Measurements from ENCODE around the gene PTCH1.

Gene PTCH1

DNA sequence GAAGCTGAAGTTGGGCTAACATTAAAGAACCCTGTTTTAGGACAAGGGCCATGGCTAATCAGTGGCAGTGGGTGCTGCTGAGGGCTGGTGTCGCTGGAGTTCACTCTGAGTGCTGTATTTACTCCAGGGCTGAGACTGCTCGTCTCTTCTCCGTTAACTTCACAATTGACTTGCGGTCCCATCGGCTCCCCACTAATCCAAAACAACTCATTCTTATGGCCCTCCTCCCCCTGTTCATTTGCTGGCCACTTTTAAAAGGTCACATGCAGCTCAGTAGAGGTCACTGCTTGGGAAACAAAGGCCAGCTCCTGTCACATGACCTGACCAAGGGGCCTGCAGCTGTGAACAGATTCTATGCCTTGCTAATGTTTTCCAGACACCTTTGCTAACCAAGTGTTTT, 38.4 kb downstream of the PTCH1 start:
- no peak overlapping the region for H2AFZ ChIP-seq (ENCODE audit: low read length)
- H3K9me3 ChIP-seq (replicated peaks; ENCODE audit: insufficient read depth, low read length), result no peaks in the 10 kb centered on the region
- H3F3A ChIP-seq (ENCODE audit: insufficient read depth, low read length), result no peaks in the 10 kb centered on the region
- H3K4me1 ChIP-seq (ENCODE audit: low read length), result no peaks in the 10 kb centered on the region
- H3K36me3 ChIP-seq (replicated peaks; ENCODE audit: insufficient read depth, low read length), result peaks cover 20% of the 10 kb centered on the region
- H3K9me2 ChIP-seq (replicated peaks; ENCODE audit: insufficient read depth, low read length), result no peaks in the 10 kb centered on the region
- no peak overlapping the region for H3K27ac ChIP-seq (ENCODE audit: low read length)
- peaks cover 22% of the 10 kb centered on the region for H3K79me2 ChIP-seq (ENCODE audit: low read length)
- no peak overlapping the region for H3K4me2 ChIP-seq (ENCODE audit: low read depth, low read length)
- no peaks in the 10 kb centered on the region for H4K20me1 ChIP-seq (ENCODE audit: insufficient read depth, low read length)
- no peak overlapping the region for H3K4me3 ChIP-seq (ENCODE audit: low read length)
- H3K9ac ChIP-seq (ENCODE audit: low read length), result no peak overlapping the region
- no peak for DNase-seq
- TF ChIP-seq EZH2 (optimal IDR thresholded peaks at IDR 0.05; ENCODE audit: low read depth, low read length), result no peak
- TF ChIP-seq EZH2phosphoT487 (IDR thresholded peaks at IDR 0.05; ENCODE audit: low read length), result no peak
- TF ChIP-seq, protein P1, sequence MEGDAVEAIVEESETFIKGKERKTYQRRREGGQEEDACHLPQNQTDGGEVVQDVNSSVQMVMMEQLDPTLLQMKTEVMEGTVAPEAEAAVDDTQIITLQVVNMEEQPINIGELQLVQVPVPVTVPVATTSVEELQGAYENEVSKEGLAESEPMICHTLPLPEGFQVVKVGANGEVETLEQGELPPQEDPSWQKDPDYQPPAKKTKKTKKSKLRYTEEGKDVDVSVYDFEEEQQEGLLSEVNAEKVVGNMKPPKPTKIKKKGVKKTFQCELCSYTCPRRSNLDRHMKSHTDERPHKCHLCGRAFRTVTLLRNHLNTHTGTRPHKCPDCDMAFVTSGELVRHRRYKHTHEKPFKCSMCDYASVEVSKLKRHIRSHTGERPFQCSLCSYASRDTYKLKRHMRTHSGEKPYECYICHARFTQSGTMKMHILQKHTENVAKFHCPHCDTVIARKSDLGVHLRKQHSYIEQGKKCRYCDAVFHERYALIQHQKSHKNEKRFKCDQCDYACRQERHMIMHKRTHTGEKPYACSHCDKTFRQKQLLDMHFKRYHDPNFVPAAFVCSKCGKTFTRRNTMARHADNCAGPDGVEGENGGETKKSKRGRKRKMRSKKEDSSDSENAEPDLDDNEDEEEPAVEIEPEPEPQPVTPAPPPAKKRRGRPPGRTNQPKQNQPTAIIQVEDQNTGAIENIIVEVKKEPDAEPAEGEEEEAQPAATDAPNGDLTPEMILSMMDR (IDR thresholded peaks at IDR 0.05; ENCODE audit: low read length), result no peak
- no peaks in the 10 kb centered on the region for H3K27me3 ChIP-seq (replicated peaks; ENCODE audit: insufficient read depth, low read length)

DNA sequence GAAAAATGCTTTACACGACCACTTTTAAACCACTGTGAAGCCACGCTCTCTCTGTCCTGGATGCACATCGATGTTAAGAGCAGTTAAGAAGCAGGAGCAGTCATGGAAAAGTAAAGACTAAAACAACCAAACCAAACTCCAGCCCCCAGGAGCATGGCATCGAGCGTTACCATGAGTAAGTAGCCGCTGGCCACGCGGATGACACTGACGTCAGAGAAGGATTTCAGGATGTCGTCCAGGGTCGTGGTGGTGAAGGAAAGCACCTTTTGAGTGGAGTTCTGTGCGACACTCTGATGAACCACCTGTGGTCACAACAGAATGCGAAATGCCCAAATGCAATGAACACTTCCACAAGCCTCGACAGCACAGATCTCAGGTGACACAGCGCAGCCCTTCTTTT, 38.9 kb downstream of the PTCH1 start:
- no peaks in the 10 kb centered on the region for H3K27me3 ChIP-seq (replicated peaks; ENCODE audit: insufficient read depth, low read length)
- no peak overlapping the region for H3K4me2 ChIP-seq (ENCODE audit: low read depth, low read length)
- no peak overlapping the region for H3K27ac ChIP-seq (ENCODE audit: low read length)
- DNase-seq, result no peak
- H3K36me3 ChIP-seq (replicated peaks; ENCODE audit: insufficient read depth, low read length), result peaks cover 20% of the 10 kb centered on the region
- peaks cover 19% of the 10 kb centered on the region for H3K79me2 ChIP-seq (ENCODE audit: low read length)
- no peaks in the 10 kb centered on the region for H3F3A ChIP-seq (ENCODE audit: insufficient read depth, low read length)
- H3K4me1 ChIP-seq (ENCODE audit: low read length), result no peaks in the 10 kb centered on the region
- TF ChIP-seq EZH2 (optimal IDR thresholded peaks at IDR 0.05; ENCODE audit: low read depth, low read length), result no peak
- no peak for TF ChIP-seq EZH2phosphoT487 (IDR thresholded peaks at IDR 0.05; ENCODE audit: low read length)
- TF ChIP-seq, protein P1 (IDR thresholded peaks at IDR 0.05; ENCODE audit: low read length), result no peak
- no peak overlapping the region for H3K4me3 ChIP-seq (ENCODE audit: low read length)
- no peaks in the 10 kb centered on the region for H3K9me2 ChIP-seq (replicated peaks; ENCODE audit: insufficient read depth, low read length)
- H3K9me3 ChIP-seq (replicated peaks; ENCODE audit: insufficient read depth, low read length), result no peaks in the 10 kb centered on the region
- H2AFZ ChIP-seq (ENCODE audit: low read length), result no peak overlapping the region
- H4K20me1 ChIP-seq (ENCODE audit: insufficient read depth, low read length), result no peaks in the 10 kb centered on the region
- H3K9ac ChIP-seq (ENCODE audit: low read length), result no peak overlapping the region

DNA sequence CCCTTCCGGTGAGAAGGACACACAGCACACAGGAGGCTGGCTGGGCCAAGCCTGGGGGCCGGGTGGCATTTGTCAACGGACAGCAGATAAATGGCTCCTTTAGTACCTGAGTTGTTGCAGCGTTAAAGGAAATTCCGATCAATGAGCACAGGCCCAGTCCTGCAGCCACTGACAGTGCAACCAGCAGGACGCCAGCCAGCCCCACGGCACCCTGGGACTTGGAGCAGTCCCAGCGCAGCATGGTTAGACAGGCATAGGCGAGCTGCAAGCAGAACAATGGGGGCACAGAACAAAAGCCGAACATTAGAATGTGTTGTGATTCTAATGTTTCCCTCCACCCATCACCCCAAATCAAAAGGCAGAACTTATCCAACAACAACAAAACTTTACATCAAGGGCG, 39.3 kb downstream of the PTCH1 start:
- Histone ChIP-seq H4K20me1 (ENCODE audit: insufficient read depth, low read length) (no peaks in the 10 kb centered on the region), H3K27me3 (replicated peaks; ENCODE audit: insufficient read depth, low read length) (no peaks in the 10 kb centered on the region), H3F3A (ENCODE audit: insufficient read depth, low read length) (no peaks in the 10 kb centered on the region), H3K9me3 (replicated peaks; ENCODE audit: insufficient read depth, low read length) (no peaks in the 10 kb centered on the region), H3K9me2 (replicated peaks; ENCODE audit: insufficient read depth, low read length) (no peaks in the 10 kb centered on the region), H3K4me2 (ENCODE audit: low read depth, low read length) (no peak overlapping the region), H3K36me3 (replicated peaks; ENCODE audit: insufficient read depth, low read length) (peaks cover 20% of the 10 kb centered on the region), H3K9ac (ENCODE audit: low read length) (no peak overlapping the region), H3K4me3 (ENCODE audit: low read length) (no peak overlapping the region), H2AFZ (ENCODE audit: low read length) (no peak overlapping the region), H3K27ac (ENCODE audit: low read length) (no peak overlapping the region), H3K4me1 (ENCODE audit: low read length) (no peaks in the 10 kb centered on the region), H3K79me2 (ENCODE audit: low read length) (peaks cover 15% of the 10 kb centered on the region)
- no peak for DNase-seq
- TF ChIP-seq, protein P1 (IDR thresholded peaks at IDR 0.05; ENCODE audit: low read length), result no peak
- TF ChIP-seq EZH2phosphoT487 (IDR thresholded peaks at IDR 0.05; ENCODE audit: low read length), result no peak
